GM12878 (cell line): ENCODE measurements around the gene OSM. TPM values are rescaled to one million over a fixed set of nuclear protein-coding genes. Genes with fewer than 3 reads are reported as not detected.

Experiments
- ATAC-seq: fragments of 200-7000 bp; cut with Tn5 transposase; 3 replicates; pipeline ENCODE4 v1.9.1; 2020; ENCODE audit warnings: mild to moderate bottlenecking, moderate library complexity
- BruUV-seq: library from RNA; stranded (reverse); fragments of 400-500 nt; replicated peaks from 2 replicates; lab custom pipeline; 2021; lab: Mats Ljungman, UMichigan
- CTCF ChIA-PET: fragments of 300-600 bp; sonication (Branson Sonifier 250); formaldehyde crosslinking; extraction: SDS; loops from one replicate; lab custom pipeline; 2021; ENCODE audit warnings: inconsistent platforms; lab: Yijun Ruan, JAX
- POLR2A ChIA-PET: fragments of 350-600 bp; formaldehyde crosslinking; extraction: SDS; loops from one replicate; lab custom pipeline; 2021; ENCODE audit warnings: inconsistent platforms; lab: Charles Lee
- RAD21 ChIA-PET: fragments of 300-600 bp; sonication (Branson Sonifier 250); formaldehyde crosslinking; loops from one replicate; lab custom pipeline; 2023; ENCODE audit warnings: antibody characterized with exemption; ENCODE audit not compliant: unreplicated experiment; lab: Charles Lee
- SMC1A ChIA-PET: fragments of 300-600 bp; sonication (Branson Sonifier 250); formaldehyde crosslinking; loops from one replicate; lab custom pipeline; 2023; ENCODE audit not compliant: unreplicated experiment, uncharacterized antibody; lab: Charles Lee
- DNase-seq: peaks from one replicate; pipeline ENCODE4 v3.0.0-alpha.2; 2011; ENCODE audit warnings: low read depth, low spot score
- FAIRE-seq: peaks from 3 replicates; lab custom pipeline; 2011; peaks lifted over from hg19 to GRCh38; lab: Jason Lieb, UNC
- H2AFZ ChIP-seq: 2 replicates; pipeline ENCODE4 v1.6.0; 2011; ENCODE audit warnings: low read depth, low read length, control low read depth; ENCODE audit not compliant: control insufficient read depth
- H3K27ac ChIP-seq: 2 replicates; pipeline ENCODE4 v1.5.1; 2011; ENCODE audit warnings: control low read depth; ENCODE audit not compliant: control insufficient read depth, insufficient read depth
- H3K27me3 ChIP-seq, 2 experiments: replicated peaks in 1 of 2; 2 replicates each; pipeline versions ENCODE4 v1.6.0 to v1.6.1; 2011; ENCODE audit warnings: low read length in 1 of 2; ENCODE audit not compliant: control insufficient read depth in 2 of 2, insufficient read depth in 2 of 2
- H3K36me3 ChIP-seq, 2 experiments: 2 replicates each; pipeline ENCODE4 v1.5.1; 2011; ENCODE audit warnings: low read length in 1 of 2; ENCODE audit not compliant: control insufficient read depth in 2 of 2, insufficient read depth in 2 of 2
- H3K4me1 ChIP-seq: 2 replicates; pipeline ENCODE4 v1.6.1; 2011; ENCODE audit warnings: mild to moderate bottlenecking, low read length, moderate library complexity, mixed read lengths; ENCODE audit not compliant: control insufficient read depth, insufficient read depth
- H3K4me2 ChIP-seq: 2 replicates; pipeline ENCODE4 v1.6.0; 2011; ENCODE audit warnings: control low read depth; ENCODE audit not compliant: control insufficient read depth, insufficient read depth
- H3K4me3 ChIP-seq: fragments of 200-600 bp; sonication (generic); 2 replicates; pipeline ENCODE4 v1.5.1; 2016
- H3K79me2 ChIP-seq: 2 replicates; pipeline ENCODE4 v1.6.0; 2011; ENCODE audit warnings: low read length; ENCODE audit not compliant: control insufficient read depth, insufficient read depth
- H3K9ac ChIP-seq: 2 replicates; pipeline ENCODE4 v1.8.0; 2011; ENCODE audit warnings: low read length, control low read depth, mixed read lengths; ENCODE audit not compliant: control insufficient read depth, insufficient read depth
- H3K9me3 ChIP-seq: replicated peaks from 3 replicates; pipeline ENCODE4 v1.5.1; 2011; ENCODE audit warnings: mild to moderate bottlenecking, low read length; ENCODE audit not compliant: control insufficient read depth, insufficient read depth
- H4K20me1 ChIP-seq: 2 replicates; pipeline ENCODE4 v1.6.0; 2011; ENCODE audit not compliant: control insufficient read depth, insufficient read depth
- ATF3 ChIP-seq: IDR thresholded peaks from 2 replicates; pipeline ENCODE4 v1.6.1; 2011; ENCODE audit warnings: low read depth, mild to moderate bottlenecking, low read length, moderate library complexity, borderline replicate concordance; ENCODE audit errors: extremely low read depth
- BCL3 ChIP-seq: IDR thresholded peaks from 2 replicates; pipeline ENCODE4 v1.6.1; 2011; ENCODE audit warnings: borderline replicate concordance, low read depth, mild to moderate bottlenecking, moderate library complexity, low read length; ENCODE audit not compliant: insufficient read depth, poor library complexity, severe bottlenecking
- CHD1 ChIP-seq: IDR thresholded peaks from 2 replicates; pipeline ENCODE4 v1.6.1; 2012; ENCODE audit warnings: low read depth, low read length, improper control_type of control experiment
- CHD4 ChIP-seq: fragments of 200-600 bp; sonication (generic); IDR thresholded peaks from 2 replicates; pipeline ENCODE4 v1.6.1; 2016; ENCODE audit warnings: mild to moderate bottlenecking
- CREB1 ChIP-seq: IDR thresholded peaks from 2 replicates; pipeline ENCODE4 v1.6.1; 2012; ENCODE audit warnings: low read depth, mild to moderate bottlenecking, inconsistent platforms
- CREM ChIP-seq: IDR thresholded peaks from 2 replicates; pipeline ENCODE4 v1.6.1; 2014; ENCODE audit warnings: antibody characterized with exemption, low read depth
- EGR1 ChIP-seq, 2 experiments: IDR thresholded peaks; 1 replicate in 1 of 2; 2 replicates in 1 of 2; pipeline ENCODE4 v1.6.1; 2011 to 2012; ENCODE audit warnings: low read depth in 2 of 2, low read length in 2 of 2, borderline replicate concordance in 1 of 2, mild to moderate bottlenecking in 1 of 2, moderate library complexity in 1 of 2
- EP300 ChIP-seq, 2 experiments: fragments of 150-350 bp in 1 of 2; IDR thresholded peaks; 2 replicates each; pipeline ENCODE4 v1.6.1; 2011 to 2012; ENCODE audit warnings: low read depth in 2 of 2, low read length in 2 of 2, borderline replicate concordance in 1 of 2, improper control_type of control experiment in 1 of 2, inconsistent platforms in 1 of 2; ENCODE audit not compliant: control insufficient read depth in 1 of 2
- HCFC1 ChIP-seq: fragments of 150-350 bp; IDR thresholded peaks from 2 replicates; pipeline ENCODE4 v1.6.1; 2014; ENCODE audit warnings: low read length
- JUNB ChIP-seq: IDR thresholded peaks from 2 replicates; pipeline ENCODE4 v1.6.1; 2016; ENCODE audit warnings: antibody characterized with exemption, mild to moderate bottlenecking
- WGBS: methylation state at CpG from one replicate; pipeline ENCODE4 v1.1.6; 2016; ENCODE audit warnings: low lambda C conversion rate; ENCODE audit not compliant: insufficient replicate concordance, insufficient coverage; ENCODE audit errors: missing lambda C conversion rate; 5-methylcytosine and 5-hydroxymethylcytosine counted together
- in situ Hi-C: fragments of 300-500 bp; cut with MboI; formaldehyde crosslinking; loops from 9 replicates; pipeline ENCODE4 v1.14.3; 2018; ENCODE audit warnings: mixed read lengths
- intact Hi-C: fragments of 100-400 bp; cut with micrococcal nuclease; formaldehyde crosslinking; loops from one replicate; pipeline ENCODE4 v1.14.2; 2022; ENCODE audit not compliant: unreplicated experiment
- polyA plus RNA-seq, 11 experiments: library from polyadenylated mRNA; depleted of rRNA in 4 of 11; unstranded in 6 of 11; stranded (reverse) in 5 of 11; fragments of >200 nt; fragmentation: Nextera tagmentation in 4 of 11; fragmentation: Illumina TruSeq in 1 of 11; extraction: Ambion mirVana in 4 of 11; extraction: Trizol in 1 of 11; gene quantifications; 1 replicate in 1 of 11; 2 replicates in 10 of 11; pipeline versions ENCODE4 v1.2.1 to v1.2.3, GENCODE V29; 2011 to 2016; ENCODE audit warnings: inconsistent platforms in 2 of 11, missing spikeins in 2 of 11, low read depth in 1 of 11
- total RNA-seq, 4 experiments: library from RNA; depleted of rRNA in 3 of 4; stranded (reverse); fragments of >200 nt in 3 of 4; fragmentation: Illumina TruSeq in 1 of 4; extraction: Trizol in 1 of 4; gene quantifications; 2 replicates each; pipeline versions ENCODE4 v1.2.1 to v1.2.3, GENCODE V29; 2013 to 2021
- TF ChIP-seq, protein P1 (sequence below): fragments of 450-650 bp; formaldehyde crosslinking; IDR thresholded peaks from 2 replicates; pipeline ENCODE4 v1.4.0; 2020; ENCODE audit warnings: mild to moderate bottlenecking, moderate library complexity
- TF ChIP-seq, protein P2 (sequence below), 3 experiments: IDR thresholded peaks in 2 of 3; conservative IDR thresholded peaks in 1 of 3; 2 replicates each; pipeline ENCODE4 v1.5.1; 2011; ENCODE audit warnings: low read depth in 3 of 3, low read length in 3 of 3, mild to moderate bottlenecking in 3 of 3, control low read depth in 2 of 3, moderate library complexity in 2 of 3, inconsistent platforms in 1 of 3, mixed read lengths in 1 of 3; ENCODE audit not compliant: control insufficient read depth in 2 of 3, insufficient read depth in 1 of 3; ENCODE audit errors: extremely low read depth in 1 of 3

The OSM gene
- total and polyA plus RNA-seq, 10 of the 15 experiments (the other 5 are each of a cell fraction or from before 2014, with no cell fraction given): 0.06 to 1.4 (median 0.59) TPM

DNA sequence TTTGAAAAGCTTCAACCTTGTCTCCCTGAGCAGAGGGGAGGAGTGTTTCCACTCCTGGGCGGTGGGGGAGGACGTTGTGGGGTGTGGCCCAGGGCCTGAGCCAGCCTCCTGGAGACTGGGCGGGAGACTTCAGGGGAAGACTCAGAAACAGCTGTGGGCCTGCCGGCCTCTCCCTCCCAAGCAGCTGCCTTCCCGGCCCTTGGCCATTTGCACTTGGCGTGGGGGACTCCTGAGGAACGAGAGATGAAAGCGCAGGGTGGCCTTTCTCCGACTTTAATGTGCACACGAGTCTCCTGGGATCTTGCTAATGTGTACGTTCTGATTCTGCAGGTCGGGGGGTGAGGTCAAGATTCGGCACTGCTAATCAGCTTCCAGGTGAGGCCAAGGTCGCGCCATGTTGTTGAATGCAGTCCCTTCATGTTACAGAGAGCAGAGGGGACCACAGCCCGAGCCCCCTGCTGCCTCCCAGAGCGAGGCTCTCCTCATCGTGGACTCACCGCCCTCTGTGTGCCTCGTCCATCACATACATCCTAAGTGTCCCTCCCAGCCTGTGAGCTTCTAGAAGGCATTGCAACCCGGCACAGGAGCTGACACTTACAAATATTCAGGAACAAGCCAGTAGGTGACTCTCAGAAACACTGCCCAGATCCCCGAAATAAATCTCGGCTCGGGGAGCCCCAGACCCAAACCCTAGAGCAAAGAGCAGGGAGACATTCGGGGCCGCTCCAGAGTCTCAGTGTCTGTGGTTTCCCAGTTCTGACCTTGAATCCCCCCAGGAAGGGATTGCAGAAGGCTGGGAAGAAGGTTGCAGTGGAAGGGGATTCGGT is 27.8 kb downstream of the OSM start (continued):
- TF ChIP-seq CHD1 (no peak), EGR1 (IDR thresholded peaks at IDR 0.05; ENCODE audit: borderline replicate concordance in 1 of 2, low read depth in 2 of 2, low read length in 2 of 2) (no peak), JUNB (no peak)

- ChIA-PET RAD21 (no interaction called here), SMC1A (no interaction called here), CTCF (interaction anchor here (1.2 kb wide), 1 partner anchor 17 kb away, joined by 3 read pairs; no protein-coding TSS in a partner anchor), POLR2A (no interaction called here)
- intact Hi-C loops: no loop called here
- H3K4me3 ChIP-seq: no peak overlapping the region
- BruUV-seq: no TSS peak
- H3K27ac ChIP-seq: no peak overlapping the region
- H3K79me2 ChIP-seq: no peaks in the 10 kb centered on the region
- H2AFZ ChIP-seq: no peak overlapping the region
- no peak for FAIRE-seq
- DNase-seq: no peak
- no peaks in the 10 kb centered on the region for H3K9me3 ChIP-seq
- H3K9ac ChIP-seq: no peak overlapping the region
- ATAC-seq: no peak
- in situ Hi-C loops: no loop called here
- no peak overlapping the region for H3K4me2 ChIP-seq
- H3K27me3 ChIP-seq: 0 out of 4 replicates have a peak, but pooled peaks cover 0 to 3% of the 10 kb centered on the region in 2 experiments
- whole genome bisulfite sequencing: 72% methylated on average over 9 of the region's 9 CpGs
- H3K36me3 ChIP-seq: no peaks in the 10 kb centered on the region
- H3K4me1 ChIP-seq: no peaks in the 10 kb centered on the region
- no peaks in the 10 kb centered on the region for H4K20me1 ChIP-seq
- TF ChIP-seq EP300 (IDR thresholded peaks at IDR 0.05; ENCODE audit: borderline replicate concordance in 1 of 2, control insufficient read depth in 1 of 2, low read depth in 2 of 2, low read length in 2 of 2): no peak
- no peak for TF ChIP-seq CHD4
- no peak for TF ChIP-seq ATF3
- TF ChIP-seq HCFC1: no peak
- no peak for TF ChIP-seq CREM
- TF ChIP-seq, protein P1, sequence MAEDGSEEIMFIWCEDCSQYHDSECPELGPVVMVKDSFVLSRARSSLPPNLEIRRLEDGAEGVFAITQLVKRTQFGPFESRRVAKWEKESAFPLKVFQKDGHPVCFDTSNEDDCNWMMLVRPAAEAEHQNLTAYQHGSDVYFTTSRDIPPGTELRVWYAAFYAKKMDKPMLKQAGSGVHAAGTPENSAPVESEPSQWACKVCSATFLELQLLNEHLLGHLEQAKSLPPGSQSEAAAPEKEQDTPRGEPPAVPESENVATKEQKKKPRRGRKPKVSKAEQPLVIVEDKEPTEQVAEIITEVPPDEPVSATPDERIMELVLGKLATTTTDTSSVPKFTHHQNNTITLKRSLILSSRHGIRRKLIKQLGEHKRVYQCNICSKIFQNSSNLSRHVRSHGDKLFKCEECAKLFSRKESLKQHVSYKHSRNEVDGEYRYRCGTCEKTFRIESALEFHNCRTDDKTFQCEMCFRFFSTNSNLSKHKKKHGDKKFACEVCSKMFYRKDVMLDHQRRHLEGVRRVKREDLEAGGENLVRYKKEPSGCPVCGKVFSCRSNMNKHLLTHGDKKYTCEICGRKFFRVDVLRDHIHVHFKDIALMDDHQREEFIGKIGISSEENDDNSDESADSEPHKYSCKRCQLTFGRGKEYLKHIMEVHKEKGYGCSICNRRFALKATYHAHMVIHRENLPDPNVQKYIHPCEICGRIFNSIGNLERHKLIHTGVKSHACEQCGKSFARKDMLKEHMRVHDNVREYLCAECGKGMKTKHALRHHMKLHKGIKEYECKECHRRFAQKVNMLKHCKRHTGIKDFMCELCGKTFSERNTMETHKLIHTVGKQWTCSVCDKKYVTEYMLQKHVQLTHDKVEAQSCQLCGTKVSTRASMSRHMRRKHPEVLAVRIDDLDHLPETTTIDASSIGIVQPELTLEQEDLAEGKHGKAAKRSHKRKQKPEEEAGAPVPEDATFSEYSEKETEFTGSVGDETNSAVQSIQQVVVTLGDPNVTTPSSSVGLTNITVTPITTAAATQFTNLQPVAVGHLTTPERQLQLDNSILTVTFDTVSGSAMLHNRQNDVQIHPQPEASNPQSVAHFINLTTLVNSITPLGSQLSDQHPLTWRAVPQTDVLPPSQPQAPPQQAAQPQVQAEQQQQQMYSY (CRISPR knock-in tag): no peak
- TF ChIP-seq, protein P2, sequence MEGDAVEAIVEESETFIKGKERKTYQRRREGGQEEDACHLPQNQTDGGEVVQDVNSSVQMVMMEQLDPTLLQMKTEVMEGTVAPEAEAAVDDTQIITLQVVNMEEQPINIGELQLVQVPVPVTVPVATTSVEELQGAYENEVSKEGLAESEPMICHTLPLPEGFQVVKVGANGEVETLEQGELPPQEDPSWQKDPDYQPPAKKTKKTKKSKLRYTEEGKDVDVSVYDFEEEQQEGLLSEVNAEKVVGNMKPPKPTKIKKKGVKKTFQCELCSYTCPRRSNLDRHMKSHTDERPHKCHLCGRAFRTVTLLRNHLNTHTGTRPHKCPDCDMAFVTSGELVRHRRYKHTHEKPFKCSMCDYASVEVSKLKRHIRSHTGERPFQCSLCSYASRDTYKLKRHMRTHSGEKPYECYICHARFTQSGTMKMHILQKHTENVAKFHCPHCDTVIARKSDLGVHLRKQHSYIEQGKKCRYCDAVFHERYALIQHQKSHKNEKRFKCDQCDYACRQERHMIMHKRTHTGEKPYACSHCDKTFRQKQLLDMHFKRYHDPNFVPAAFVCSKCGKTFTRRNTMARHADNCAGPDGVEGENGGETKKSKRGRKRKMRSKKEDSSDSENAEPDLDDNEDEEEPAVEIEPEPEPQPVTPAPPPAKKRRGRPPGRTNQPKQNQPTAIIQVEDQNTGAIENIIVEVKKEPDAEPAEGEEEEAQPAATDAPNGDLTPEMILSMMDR (IDR thresholded peaks at IDR 0.05 in 2 of 3, conservative IDR thresholded peaks at IDR 0.05 in 1 of 3; ENCODE audit: control insufficient read depth in 2 of 3, extremely low read depth in 1 of 3, insufficient read depth in 1 of 3, low read depth in 3 of 3, low read length in 3 of 3): no peak
- TF ChIP-seq BCL3: no peak
- TF ChIP-seq CREB1: no peak
Measured at GRCh38 chr22:30238136-30238535, 28.5 kb downstream of the OSM start.
